Forelimb muscle (tissue), 1 donor: Measurements from ENCODE around the gene COPS4. TPM values are rescaled to one million over a fixed set of nuclear protein-coding genes. Genes with fewer than 3 reads are reported as not detected.

ENCODE experiments used
- DNase-seq: peaks from one replicate; pipeline ENCODE4 v3.0.0-alpha.2; 2013; ENCODE audit warnings: low read depth
- polyA plus RNA-seq: library from polyadenylated mRNA; unstranded; fragments of 120-200 nt; gene quantifications from one replicate; pipeline ENCODE4 v1.2.1, GENCODE V29; 2013; ENCODE audit not compliant: insufficient read length

COPS4 gene
- polyA plus RNA-seq, 1 donor, result 62.7 TPM

DNA sequence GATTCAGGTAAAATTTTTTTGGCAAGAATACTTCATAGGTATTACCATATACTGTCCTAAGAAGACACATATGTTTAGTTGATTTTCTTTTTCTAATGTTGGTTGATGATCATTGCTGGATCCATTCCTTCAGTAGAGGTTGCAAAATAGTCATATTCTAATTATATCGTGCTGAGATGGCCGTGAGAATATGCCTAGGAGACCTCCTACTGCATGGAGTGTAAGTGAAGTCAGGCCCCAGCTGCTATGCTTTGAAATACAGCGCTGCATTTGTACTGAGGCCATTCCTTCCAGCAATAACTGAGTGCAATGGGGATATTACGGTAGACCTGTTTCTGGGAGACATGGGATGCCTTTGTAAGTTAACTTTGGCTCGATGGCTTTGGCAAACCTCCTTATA, 86.3 kb downstream of the COPS4 start:
- no peak for DNase-seq

DNA sequence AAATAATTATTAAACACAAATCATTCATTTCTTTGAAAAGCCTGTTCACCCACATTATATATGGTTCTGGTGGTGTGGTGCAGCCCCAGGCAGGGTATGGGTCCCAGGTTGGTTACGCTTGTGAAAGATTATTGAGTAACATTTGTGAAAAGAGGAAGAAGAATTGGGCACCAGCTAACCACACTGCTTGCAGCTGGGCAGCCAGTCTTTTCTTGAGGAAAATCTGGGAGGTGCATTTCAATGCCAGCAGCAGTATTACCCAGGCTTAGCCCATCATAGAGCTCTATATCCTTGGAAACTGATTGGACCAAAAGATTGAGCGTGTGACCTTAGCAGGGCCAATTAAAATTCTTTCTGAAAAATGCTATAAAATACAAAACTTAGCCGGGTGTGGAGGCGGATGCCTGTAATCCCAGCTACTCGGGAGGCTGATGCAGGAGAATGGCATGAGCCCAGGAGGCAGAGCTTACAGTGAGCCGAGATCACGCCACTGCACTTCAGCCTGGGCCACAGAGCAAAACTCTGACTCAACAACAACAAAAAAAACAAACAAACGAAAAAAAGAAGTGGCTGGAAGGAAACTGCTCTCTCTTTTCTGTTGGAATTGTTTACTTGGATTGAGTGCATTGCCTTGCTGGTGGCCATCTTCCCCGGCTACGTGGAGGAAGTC, 89.3 kb downstream of the COPS4 start:
- no peak for DNase-seq

Other genes with a start within 250 kb of the COPS4 start
- gene SCD5, start 236.4 kb upstream of the COPS4 start, polyA plus RNA-seq, result 10.4 TPM
- gene SEC31A, start 144.0 kb upstream of the COPS4 start, polyA plus RNA-seq, result 175 TPM
- gene THAP9, start 134.4 kb upstream of the COPS4 start, polyA plus RNA-seq, result 8.2 TPM
- 8.0 TPM for gene LIN54, start 24.4 kb upstream of the COPS4 start, polyA plus RNA-seq
- gene PLAC8, start 79.5 kb downstream of the COPS4 start, polyA plus RNA-seq, result 1.6 TPM
- gene COQ2, start 249.6 kb downstream of the COPS4 start, polyA plus RNA-seq, result 9.8 TPM